Gastrocnemius medialis (tissue), 4 donors: Measurements from ENCODE around the gene TRMT44.

Experiments
- CTCF ChIP-seq, 5 experiments: fragments of 450-650 bp in 3 of 5; fragments of 200-600 bp in 2 of 5; sonication (generic) in 2 of 5; IDR thresholded peaks in 4 of 5; conservative IDR thresholded peaks in 1 of 5; 1 replicate in 4 of 5; 2 replicates in 1 of 5; pipeline ENCODE4 v1.5.1; 2016 to 2019; ENCODE audit warnings: antibody characterized with exemption in 5 of 5, mild to moderate bottlenecking in 3 of 5, moderate library complexity in 3 of 5
- POLR2A ChIP-seq, 2 donors: fragments of 450-650 bp; IDR thresholded peaks; one replicate each; pipeline ENCODE4 v1.6.1; 2017; ENCODE audit warnings: antibody characterized with exemption in 2 of 2, mild to moderate bottlenecking in 2 of 2, moderate library complexity in 2 of 2

DNA sequence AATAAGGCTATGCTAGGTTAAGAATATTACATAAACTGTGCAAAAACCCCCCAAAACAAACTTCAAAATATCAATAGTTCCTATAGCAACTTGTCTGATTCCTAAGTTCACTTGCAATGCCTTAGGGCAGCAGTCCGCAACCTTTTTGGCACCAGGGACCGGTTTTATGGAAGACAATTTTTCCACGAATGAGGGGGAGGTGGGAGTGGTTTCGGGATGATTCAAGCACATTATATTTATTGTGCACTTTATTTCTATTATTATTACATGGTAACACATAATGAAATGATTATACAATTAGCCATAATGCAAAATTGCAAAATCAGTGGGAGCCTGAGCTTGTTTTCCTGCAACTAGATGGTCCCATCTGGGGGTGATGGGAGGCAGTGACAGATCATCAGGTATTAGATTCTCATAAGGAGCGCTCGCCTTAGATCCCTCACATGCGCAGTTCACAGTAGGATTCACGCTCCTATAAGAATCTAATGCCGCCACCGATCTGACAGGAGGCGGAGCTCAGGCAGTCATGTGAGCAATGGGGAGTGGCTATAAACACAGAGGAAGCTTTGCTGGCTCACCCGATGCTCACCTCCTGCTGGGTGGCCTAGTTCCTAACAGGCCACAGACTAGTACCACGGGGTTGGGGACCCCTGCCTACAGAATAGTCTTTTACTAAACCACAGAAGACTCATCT lies 39.8 kb upstream of the TRMT44 start:
- TF ChIP-seq CTCF (IDR thresholded peaks at IDR 0.05 in 4 of 5, conservative IDR thresholded peaks at IDR 0.05 in 1 of 5) (no peak), POLR2A (IDR thresholded peaks at IDR 0.05) (no peak)
